ENCODE measurements around the gene ZDHHC14.

DNA sequence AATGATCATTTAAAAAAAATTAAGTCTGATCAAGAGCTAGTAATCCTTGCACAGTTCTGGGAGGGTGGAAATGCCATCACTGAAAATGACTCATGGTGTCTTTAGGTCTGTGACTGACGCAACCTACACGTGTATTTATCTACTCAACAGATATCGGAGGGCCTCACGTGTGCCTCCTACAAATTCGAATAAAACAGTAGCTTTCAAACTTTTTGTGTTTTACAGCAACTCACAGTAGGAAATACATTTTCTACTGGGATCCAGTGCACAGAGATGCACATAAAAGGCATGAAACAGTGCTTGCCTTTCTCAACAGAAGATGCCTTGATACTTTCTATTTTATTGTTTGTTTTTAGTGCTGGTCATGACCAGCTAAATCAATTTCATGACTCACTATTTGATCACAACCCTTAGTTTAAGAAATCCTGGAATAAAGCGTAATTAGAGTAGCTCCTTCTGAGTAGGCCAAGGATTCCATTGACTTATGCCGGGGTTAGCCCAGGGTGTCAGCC is 232.1 kb downstream of the ZDHHC14 start:
- TF ChIP-seq, protein P1, sequence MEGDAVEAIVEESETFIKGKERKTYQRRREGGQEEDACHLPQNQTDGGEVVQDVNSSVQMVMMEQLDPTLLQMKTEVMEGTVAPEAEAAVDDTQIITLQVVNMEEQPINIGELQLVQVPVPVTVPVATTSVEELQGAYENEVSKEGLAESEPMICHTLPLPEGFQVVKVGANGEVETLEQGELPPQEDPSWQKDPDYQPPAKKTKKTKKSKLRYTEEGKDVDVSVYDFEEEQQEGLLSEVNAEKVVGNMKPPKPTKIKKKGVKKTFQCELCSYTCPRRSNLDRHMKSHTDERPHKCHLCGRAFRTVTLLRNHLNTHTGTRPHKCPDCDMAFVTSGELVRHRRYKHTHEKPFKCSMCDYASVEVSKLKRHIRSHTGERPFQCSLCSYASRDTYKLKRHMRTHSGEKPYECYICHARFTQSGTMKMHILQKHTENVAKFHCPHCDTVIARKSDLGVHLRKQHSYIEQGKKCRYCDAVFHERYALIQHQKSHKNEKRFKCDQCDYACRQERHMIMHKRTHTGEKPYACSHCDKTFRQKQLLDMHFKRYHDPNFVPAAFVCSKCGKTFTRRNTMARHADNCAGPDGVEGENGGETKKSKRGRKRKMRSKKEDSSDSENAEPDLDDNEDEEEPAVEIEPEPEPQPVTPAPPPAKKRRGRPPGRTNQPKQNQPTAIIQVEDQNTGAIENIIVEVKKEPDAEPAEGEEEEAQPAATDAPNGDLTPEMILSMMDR (optimal IDR thresholded peaks at IDR 0.05 in 1 of 3, IDR thresholded peaks at IDR 0.05 in 1 of 3, conservative IDR thresholded peaks at IDR 0.05 in 1 of 3; ENCODE audit: extremely low read depth in 1 of 3, insufficient read depth in 2 of 3, low read length in 3 of 3), result no peak
- no peak for TF ChIP-seq EZH2 (IDR thresholded peaks at IDR 0.05; ENCODE audit: low read length)
